Fibroblast of pulmonary artery (primary cell): Measurements from ENCODE around the gene CDKN2AIP.
"Not testable (repeated sequence)": the region's sequence is repeated elsewhere in the genome, so short reads cannot be mapped to it uniquely, and the experiment has no call there.

Experiments used
- DNase-seq: peaks from one replicate; pipeline ENCODE4 v3.0.0-alpha.2; 2010; ENCODE audit warnings: low read depth
- H3K4me3 ChIP-seq: replicated peaks from 2 replicates; pipeline ENCODE4 v1.5.1; 2011; ENCODE audit warnings: low read depth, mild to moderate bottlenecking, control low read depth, low read length, moderate library complexity
- TF ChIP-seq, protein P1 (sequence below): IDR thresholded peaks from 2 replicates; pipeline ENCODE4 v1.5.1; 2011; ENCODE audit warnings: mild to moderate bottlenecking, control low read depth, low read length, inconsistent platforms; ENCODE audit errors: missing control alignments

CDKN2AIP gene

GRCh38 chr4:183478123-183478522 is 33.7 kb downstream of the CDKN2AIP start:
- H3K4me3 ChIP-seq: no peak overlapping the region
- TF ChIP-seq, protein P1, sequence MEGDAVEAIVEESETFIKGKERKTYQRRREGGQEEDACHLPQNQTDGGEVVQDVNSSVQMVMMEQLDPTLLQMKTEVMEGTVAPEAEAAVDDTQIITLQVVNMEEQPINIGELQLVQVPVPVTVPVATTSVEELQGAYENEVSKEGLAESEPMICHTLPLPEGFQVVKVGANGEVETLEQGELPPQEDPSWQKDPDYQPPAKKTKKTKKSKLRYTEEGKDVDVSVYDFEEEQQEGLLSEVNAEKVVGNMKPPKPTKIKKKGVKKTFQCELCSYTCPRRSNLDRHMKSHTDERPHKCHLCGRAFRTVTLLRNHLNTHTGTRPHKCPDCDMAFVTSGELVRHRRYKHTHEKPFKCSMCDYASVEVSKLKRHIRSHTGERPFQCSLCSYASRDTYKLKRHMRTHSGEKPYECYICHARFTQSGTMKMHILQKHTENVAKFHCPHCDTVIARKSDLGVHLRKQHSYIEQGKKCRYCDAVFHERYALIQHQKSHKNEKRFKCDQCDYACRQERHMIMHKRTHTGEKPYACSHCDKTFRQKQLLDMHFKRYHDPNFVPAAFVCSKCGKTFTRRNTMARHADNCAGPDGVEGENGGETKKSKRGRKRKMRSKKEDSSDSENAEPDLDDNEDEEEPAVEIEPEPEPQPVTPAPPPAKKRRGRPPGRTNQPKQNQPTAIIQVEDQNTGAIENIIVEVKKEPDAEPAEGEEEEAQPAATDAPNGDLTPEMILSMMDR: no peak
- DNase-seq: no peak

GRCh38 chr4:183478926-183479325 is 34.5 kb downstream of the CDKN2AIP start:
- TF ChIP-seq, protein P1: no peak
- no peak overlapping the region for H3K4me3 ChIP-seq
- no peak for DNase-seq

- H3K4me3 ChIP-seq, DNase-seq: not testable (repeated sequence)
These were observed 38.2 kb downstream of the CDKN2AIP start for GRCh38 chr4:183482515-183483095.

DNA sequence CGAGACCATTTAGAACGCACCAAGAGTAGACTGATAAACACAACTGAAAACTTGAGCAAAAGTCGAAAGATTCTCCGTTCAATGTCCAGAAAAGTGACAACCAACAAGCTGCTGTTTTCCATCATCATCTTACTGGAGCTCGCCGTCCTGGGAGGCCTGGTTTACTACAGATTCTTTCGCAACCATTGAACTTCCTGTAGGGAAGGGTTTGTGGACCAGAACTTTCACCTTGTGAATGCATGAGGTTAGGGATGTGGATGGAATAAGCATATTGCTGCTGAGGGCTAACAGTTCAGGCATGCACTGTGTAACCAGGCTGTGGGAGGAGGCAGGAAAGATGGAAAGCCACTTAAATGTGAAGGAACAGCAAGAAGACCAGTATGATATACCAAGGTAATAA is 39.6 kb downstream of the CDKN2AIP start:
- TF ChIP-seq, protein P1: no peak
- no peak for DNase-seq
- H3K4me3 ChIP-seq: no peak overlapping the region

GRCh38 chr4:183485411-183486160 is 41.1 kb downstream of the CDKN2AIP start:
- DNase-seq: no peak
- TF ChIP-seq, protein P1: no peak
- no peak overlapping the region for H3K4me3 ChIP-seq

- TF ChIP-seq, protein P1: no peak
- H3K4me3 ChIP-seq: no peak overlapping the region
- peak; percentile 36 for DNase-seq
These were observed 48.4 kb downstream of the CDKN2AIP start for GRCh38 chr4:183492791-183493222.

GRCh38 chr4:183493246-183493645 is 48.8 kb downstream of the CDKN2AIP start:
- DNase-seq: no peak
- H3K4me3 ChIP-seq: no peak overlapping the region

More at GRCh38 chr4:183493246-183493645, 48.8 kb downstream of the CDKN2AIP start:
- TF ChIP-seq, protein P1: no peak
